Measurements from ENCODE around the gene LRP10. TPM values are rescaled to one million over a fixed set of nuclear protein-coding genes. Genes with fewer than 3 reads are reported as not detected.

The LRP10 gene
- polyA plus RNA-seq, 1 donor from 2014 or later = 0.22 TPM

GRCh38 chr14:22844221-22845102, 27.1 kb upstream of the LRP10 start:
- TF ChIP-seq EZH2 (IDR thresholded peaks at IDR 0.05; ENCODE audit: borderline replicate concordance, insufficient read depth, low read length, poor library complexity, severe bottlenecking) = no peak
- no peak for TF ChIP-seq SMC3 (conservative IDR thresholded peaks at IDR 0.05; ENCODE audit: poor library complexity)
- TF ChIP-seq, protein P1, sequence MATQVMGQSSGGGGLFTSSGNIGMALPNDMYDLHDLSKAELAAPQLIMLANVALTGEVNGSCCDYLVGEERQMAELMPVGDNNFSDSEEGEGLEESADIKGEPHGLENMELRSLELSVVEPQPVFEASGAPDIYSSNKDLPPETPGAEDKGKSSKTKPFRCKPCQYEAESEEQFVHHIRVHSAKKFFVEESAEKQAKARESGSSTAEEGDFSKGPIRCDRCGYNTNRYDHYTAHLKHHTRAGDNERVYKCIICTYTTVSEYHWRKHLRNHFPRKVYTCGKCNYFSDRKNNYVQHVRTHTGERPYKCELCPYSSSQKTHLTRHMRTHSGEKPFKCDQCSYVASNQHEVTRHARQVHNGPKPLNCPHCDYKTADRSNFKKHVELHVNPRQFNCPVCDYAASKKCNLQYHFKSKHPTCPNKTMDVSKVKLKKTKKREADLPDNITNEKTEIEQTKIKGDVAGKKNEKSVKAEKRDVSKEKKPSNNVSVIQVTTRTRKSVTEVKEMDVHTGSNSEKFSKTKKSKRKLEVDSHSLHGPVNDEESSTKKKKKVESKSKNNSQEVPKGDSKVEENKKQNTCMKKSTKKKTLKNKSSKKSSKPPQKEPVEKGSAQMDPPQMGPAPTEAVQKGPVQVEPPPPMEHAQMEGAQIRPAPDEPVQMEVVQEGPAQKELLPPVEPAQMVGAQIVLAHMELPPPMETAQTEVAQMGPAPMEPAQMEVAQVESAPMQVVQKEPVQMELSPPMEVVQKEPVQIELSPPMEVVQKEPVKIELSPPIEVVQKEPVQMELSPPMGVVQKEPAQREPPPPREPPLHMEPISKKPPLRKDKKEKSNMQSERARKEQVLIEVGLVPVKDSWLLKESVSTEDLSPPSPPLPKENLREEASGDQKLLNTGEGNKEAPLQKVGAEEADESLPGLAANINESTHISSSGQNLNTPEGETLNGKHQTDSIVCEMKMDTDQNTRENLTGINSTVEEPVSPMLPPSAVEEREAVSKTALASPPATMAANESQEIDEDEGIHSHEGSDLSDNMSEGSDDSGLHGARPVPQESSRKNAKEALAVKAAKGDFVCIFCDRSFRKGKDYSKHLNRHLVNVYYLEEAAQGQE (IDR thresholded peaks at IDR 0.05; ENCODE audit: borderline replicate concordance) = no peak
- TF ChIP-seq POLR2AphosphoS5 (IDR thresholded peaks at IDR 0.05) = no peak
- TF ChIP-seq EP300 (conservative IDR thresholded peaks at IDR 0.05; ENCODE audit: poor library complexity, severe bottlenecking) = no peak
- TF ChIP-seq MXI1 (conservative IDR thresholded peaks at IDR 0.05; ENCODE audit: poor library complexity, severe bottlenecking) = no peak
- no peak for TF ChIP-seq TAF1 (IDR thresholded peaks at IDR 0.05; ENCODE audit: low read depth)
- TF ChIP-seq CTCF (IDR thresholded peaks at IDR 0.05; ENCODE audit: poor library complexity, severe bottlenecking) = no peak
- no peak for TF ChIP-seq RAD21 (conservative IDR thresholded peaks at IDR 0.05)
- no peaks in the 10 kb centered on the region for H4K20me1 ChIP-seq (ENCODE audit: insufficient read depth)
- no peaks in the 10 kb centered on the region for H3K27me3 ChIP-seq (ENCODE audit: insufficient read depth, low read depth, low read length)
- H3K4me3 ChIP-seq (ENCODE audit: low read length) = no peak overlapping the region
- no peak overlapping the region for H3K9ac ChIP-seq (ENCODE audit: low read length)
- H3K4me2 ChIP-seq (ENCODE audit: low read length) = no peak overlapping the region
- H3K79me2 ChIP-seq (replicated peaks; ENCODE audit: insufficient read depth, low read length) = no peaks in the 10 kb centered on the region
- no peak overlapping the region for H2AFZ ChIP-seq (ENCODE audit: low read depth, low read length)
- H3F3A ChIP-seq (ENCODE audit: insufficient read depth, low read length, poor library complexity, severe bottlenecking) = no peaks in the 10 kb centered on the region
- H3K36me3 ChIP-seq (ENCODE audit: insufficient read depth, low read length) = no peaks in the 10 kb centered on the region
- H3K27ac ChIP-seq (ENCODE audit: low read length) = no peak overlapping the region
- H3K9me2 ChIP-seq (ENCODE audit: insufficient read depth, low read length) = no peaks in the 10 kb centered on the region
- H3K9me3 ChIP-seq (ENCODE audit: low read length) = no peaks in the 10 kb centered on the region

GRCh38 chr14:22845103-22845394, 26.5 kb upstream of the LRP10 start:
- Histone ChIP-seq H3K9me2 (ENCODE audit: insufficient read depth, low read length) (no peaks in the 10 kb centered on the region), H4K20me1 (ENCODE audit: insufficient read depth) (no peaks in the 10 kb centered on the region)

More at GRCh38 chr14:22845103-22845394, 26.5 kb upstream of the LRP10 start:
- H3K4me3 ChIP-seq (ENCODE audit: low read length) = no peak overlapping the region
- TF ChIP-seq POLR2AphosphoS5 (IDR thresholded peaks at IDR 0.05) (no peak), RAD21 (conservative IDR thresholded peaks at IDR 0.05) (no peak), MXI1 (conservative IDR thresholded peaks at IDR 0.05; ENCODE audit: poor library complexity, severe bottlenecking) (no peak), SMC3 (conservative IDR thresholded peaks at IDR 0.05; ENCODE audit: poor library complexity) (no peak), EP300 (conservative IDR thresholded peaks at IDR 0.05; ENCODE audit: poor library complexity, severe bottlenecking) (no peak), EZH2 (IDR thresholded peaks at IDR 0.05; ENCODE audit: borderline replicate concordance, insufficient read depth, low read length, poor library complexity, severe bottlenecking) (no peak), TAF1 (IDR thresholded peaks at IDR 0.05; ENCODE audit: low read depth) (no peak), CTCF (IDR thresholded peaks at IDR 0.05; ENCODE audit: poor library complexity, severe bottlenecking) (no peak)
- TF ChIP-seq, protein P1 (IDR thresholded peaks at IDR 0.05; ENCODE audit: borderline replicate concordance) = no peak
- no peak overlapping the region for H2AFZ ChIP-seq (ENCODE audit: low read depth, low read length)
- H3K9me3 ChIP-seq (ENCODE audit: low read length) = no peaks in the 10 kb centered on the region
- no peaks in the 10 kb centered on the region for H3F3A ChIP-seq (ENCODE audit: insufficient read depth, low read length, poor library complexity, severe bottlenecking)
- no peak overlapping the region for H3K27ac ChIP-seq (ENCODE audit: low read length)
- H3K4me2 ChIP-seq (ENCODE audit: low read length) = no peak overlapping the region
- no peaks in the 10 kb centered on the region for H3K79me2 ChIP-seq (replicated peaks; ENCODE audit: insufficient read depth, low read length)
- H3K9ac ChIP-seq (ENCODE audit: low read length) = no peak overlapping the region
- H3K27me3 ChIP-seq (ENCODE audit: insufficient read depth, low read depth, low read length) = no peaks in the 10 kb centered on the region
- H3K36me3 ChIP-seq (ENCODE audit: insufficient read depth, low read length) = no peaks in the 10 kb centered on the region

All from neural cell (in vitro differentiated cells).